ENCODE measurements around the gene ZNF740.
"Not testable (repeated sequence)": the region's sequence is repeated elsewhere in the genome, so short reads cannot be mapped to it uniquely, and the experiment has no call there.

Gene ZNF740

DNA sequence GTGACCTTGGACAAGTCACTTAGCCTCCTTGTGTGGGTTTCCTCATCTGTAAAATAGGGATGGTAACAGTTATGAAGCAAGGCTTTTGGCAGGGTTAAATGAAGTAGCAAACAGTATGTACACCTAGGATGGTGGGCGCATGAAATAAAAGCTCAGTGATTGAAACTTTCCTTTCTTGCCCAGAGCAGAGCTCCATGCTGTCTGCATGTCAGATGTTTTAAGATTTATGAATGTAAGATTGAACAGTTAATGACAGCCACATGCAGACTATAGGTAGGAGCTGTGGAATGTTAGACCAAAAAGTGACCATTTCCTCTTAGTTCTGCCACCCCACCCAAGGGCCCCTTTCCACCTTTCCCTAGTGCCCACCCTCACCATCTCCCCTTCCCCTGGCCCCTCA is 14.5 kb downstream of the ZNF740 start:
- DNase-seq (ENCODE audit: low read depth in 2 of 2), result no peak

DNA sequence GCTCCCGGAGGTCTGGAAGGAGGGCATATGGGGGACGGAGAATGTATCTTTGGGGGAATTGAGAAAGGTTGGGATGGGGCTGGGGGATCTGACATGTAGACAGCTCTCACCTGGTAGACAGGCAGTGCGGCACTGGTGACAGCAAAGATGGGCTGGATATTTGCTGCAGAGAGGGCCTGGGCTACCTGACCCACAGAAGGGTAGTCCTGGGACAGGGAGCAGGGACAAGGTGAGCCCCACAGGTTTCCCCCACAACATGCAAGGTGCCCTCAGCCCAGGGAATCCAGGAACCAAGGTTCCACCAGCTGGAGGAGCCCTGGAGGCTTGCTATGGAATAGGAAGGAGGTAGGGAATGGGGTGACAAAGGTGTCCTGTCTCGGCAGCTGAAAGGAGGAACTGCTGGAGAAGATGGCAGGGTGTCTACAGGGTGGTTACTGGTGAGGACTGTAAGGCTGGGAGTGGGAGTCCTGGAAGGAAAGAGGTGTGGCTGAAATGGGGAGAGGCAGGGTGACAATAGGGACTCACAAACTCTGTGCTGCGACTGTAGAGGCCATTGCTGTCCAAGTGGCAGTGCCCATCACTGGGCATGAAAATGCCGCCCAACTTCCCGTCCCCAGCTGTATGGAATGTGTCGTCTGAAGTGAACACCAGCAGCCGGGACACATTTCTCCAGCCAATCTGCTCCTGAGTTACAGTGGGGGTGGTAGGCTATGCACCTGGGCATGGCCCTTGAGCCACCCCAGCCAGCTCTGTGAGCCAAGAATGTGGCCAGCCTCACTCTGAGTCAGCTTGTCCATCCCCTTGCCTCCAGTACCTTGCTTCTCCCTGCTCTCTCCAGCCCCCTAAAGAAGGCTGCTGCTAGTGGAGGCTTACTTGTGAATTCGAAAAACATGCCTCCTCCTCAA is 15.2 kb downstream of the ZNF740 start:
- DNase-seq (ENCODE audit: low read depth in 2 of 2), result no peak

DNA sequence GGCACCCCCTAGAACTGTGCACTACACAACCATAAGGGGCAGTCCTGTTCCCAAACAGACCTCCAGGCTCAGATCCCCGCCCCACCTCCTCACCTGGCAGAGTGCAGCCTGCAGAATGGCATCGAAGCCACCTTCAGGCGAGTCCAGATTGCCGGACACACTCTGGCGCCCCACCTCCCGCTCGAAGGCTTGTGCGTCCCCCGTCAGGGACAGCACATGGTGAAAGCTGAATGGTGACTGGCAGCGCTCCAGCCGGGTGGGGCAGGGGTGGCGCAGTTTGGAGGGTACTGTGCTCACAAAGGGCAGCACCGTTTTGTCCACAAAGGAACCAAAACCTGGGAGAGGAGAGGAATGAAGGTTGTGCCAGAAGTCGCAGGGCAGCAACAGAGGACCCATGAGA is 16.0 kb downstream of the ZNF740 start:
- no peak for DNase-seq (ENCODE audit: low read depth in 2 of 2)

DNA sequence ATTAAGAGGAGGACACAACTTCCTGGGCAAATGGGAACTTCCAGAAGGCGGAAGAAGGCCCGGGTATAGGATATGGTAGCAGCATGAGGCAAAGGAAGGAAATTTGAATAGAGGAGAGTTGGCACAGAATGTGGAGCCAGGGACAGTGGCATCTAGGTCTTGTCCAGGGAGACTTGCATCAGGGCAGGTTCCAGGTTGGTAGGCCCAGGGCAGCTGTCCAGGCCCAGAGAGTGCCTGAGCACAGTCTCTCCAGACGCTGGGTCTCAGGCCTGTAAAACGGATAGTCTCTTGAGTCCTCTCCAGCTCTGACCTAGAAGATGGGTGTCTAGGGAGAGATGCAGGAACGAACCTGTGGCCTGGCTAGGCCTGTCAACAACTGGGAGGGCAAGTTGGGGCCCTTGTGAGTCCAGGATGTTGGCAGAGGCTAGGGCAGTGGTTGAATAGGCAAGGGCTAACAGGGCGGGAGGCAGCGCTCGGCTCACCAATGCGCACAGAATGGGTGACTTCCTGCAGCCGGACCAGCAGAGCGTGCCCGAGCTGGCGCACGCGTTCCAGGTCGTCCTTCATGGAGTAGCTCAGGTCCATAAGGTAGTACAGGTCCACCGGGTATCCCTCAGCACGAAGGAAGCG is 16.6 kb downstream of the ZNF740 start:
- no peak for DNase-seq (ENCODE audit: low read depth in 2 of 2)

DNA sequence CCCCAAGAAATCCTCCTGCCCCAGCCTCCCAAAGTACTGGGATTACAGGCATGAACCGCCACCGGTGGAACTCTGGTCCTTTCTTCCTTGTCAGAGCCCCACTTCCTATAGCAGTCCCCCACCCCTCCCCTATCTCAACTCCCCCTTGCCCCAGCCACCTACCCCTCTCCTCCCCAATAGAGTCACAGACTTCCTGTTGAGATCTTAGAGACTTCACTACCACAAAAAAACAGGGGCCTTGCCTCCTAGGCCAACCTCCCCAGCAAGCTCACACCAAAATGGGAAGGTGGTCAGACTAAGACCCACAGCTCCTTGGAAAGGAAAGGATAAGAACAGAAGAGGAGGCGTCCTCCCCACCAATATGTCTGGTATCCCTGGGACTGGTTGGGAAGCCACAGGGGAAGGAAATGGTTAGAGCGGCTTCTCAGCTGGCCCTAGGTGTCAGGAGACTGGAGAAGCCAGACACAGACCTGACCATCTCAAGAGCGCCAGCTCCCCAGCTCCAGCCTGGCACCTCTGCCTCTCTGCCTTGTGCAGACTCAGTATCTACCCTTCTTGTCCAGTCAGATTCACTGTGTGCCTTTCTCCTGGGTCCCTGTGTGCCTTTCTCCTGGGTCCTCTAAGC is 18.1 kb downstream of the ZNF740 start:
- DNase-seq (ENCODE audit: low read depth in 2 of 2), result no peak

DNA sequence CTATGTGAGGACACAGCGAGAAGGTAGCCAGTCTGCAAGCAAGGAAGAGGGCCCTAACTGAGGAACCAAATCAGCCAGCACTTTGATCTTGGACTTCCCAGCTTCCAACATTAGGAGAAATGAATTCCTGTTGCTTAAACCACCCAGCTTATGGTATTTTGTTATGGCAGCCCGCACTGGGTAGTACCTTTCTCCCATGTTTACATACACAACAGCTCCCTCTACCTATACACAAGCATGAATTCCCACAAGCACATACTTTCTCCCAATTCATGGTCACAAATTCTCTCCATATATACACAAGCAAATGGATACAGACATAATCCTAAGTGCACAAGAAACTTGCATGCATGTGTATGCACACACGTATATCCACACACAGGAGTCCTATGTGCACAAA is 19.2 kb downstream of the ZNF740 start:
- DNase-seq (ENCODE audit: low read depth in 2 of 2), result no peak

DNA sequence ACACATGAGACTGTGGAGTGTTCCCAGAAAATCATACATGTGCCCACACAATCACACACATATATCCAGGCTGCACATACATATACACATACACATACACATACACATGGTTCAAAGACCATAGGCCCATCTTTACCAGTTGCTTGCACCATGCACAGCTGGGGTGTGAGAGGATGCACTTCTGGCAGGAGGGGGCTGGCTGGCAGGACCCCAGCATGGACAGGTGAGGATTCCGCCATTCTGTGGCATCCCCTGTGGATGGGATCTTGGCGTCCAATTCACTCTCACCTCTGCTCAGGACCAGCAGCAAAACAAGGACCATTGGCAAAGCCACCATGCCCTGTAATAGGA is 19.6 kb downstream of the ZNF740 start:
- DNase-seq (ENCODE audit: low read depth in 2 of 2), result no peak

DNA sequence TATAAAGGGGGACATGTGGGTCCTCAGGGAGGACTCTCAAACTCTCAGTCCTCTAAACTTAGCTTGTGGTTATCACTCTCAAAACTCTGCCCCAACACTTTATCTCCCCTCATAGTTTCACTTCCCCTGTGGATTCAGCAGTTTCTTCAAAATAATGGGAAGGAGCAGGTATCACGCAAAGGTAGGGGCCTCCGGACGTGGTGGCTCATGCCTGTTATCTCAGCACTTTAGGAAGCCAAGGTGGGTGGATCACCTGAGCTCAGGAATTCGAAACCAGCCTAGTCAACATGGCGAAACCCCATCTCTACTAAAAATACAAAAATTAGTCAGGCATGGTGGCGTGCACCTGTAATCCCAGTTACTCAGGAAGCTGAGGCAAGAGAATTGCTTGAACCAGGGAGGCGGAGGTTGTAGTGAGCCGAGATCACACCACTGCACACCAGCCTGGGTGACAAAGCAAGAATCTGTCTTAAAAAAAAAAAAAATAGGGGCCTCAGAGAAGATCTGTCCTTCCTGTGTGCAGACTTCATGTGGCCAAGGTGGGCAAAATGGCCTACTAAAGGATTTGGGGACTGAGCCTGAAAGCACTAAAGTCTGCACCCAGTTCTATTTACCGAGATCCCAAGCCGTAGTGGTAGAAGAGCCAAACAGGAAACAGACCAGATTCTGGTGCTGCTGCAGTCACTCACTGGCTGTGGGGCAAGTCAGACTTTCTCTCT is 20.1 kb downstream of the ZNF740 start:
- no peak for DNase-seq (ENCODE audit: low read depth in 2 of 2)

DNA sequence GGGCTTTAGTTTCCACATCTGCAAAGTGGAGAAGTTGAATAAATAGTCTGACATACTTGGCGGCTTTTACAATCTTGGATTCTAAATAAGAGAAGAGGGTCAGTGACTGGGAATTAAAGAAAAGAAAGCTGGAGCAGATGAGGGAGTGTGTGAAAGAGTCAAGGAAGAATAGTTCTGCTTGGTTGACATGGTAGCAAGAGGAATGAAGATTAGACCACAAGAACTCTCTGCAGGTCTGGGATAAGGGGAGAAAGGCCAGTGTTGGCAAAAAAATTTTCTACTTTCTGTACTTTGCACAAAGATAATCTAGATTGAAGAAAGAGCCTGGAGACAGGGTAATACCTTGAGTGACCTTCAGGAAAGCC is 20.6 kb downstream of the ZNF740 start:
- no peak for DNase-seq (ENCODE audit: low read depth in 2 of 2)

DNA sequence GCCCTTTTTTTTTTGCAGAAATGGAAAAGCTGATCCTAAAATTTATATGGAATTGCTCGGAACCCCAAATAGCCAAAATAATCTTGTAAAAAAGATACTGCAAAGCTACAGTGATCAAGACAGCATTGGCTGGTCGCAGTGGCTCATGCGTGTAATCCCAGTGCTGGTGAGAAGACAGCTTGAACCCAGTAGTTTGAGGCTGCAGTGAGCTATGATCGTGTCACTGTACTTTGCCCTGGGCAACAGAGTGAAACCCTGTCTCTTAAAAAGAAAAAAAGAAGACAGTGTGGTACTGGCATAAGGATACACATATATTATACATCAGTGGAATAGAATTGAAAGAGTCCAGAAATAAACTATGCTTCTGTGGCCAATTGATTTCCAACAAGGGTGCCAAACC is 21.1 kb downstream of the ZNF740 start:
- no peak for DNase-seq (ENCODE audit: low read depth in 2 of 2)

DNA sequence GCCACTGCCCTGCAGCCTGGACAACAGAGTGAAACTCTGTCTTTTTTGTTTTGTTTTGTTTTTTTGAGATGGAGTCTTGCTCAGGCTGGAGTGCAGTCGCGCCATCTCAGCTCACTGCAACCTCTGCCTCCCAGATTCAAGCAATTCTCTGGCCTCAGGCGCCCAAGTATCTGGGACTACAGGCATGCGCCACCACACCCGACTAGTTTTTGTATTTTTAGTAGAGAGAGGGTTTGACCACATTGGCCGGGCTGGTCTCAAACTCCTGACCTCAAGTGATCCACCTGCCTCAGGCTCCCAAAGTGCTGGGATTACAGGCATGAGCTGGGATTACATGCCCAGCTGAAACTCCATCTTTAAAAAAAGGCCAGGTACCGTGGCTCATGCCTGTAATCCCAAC is 21.8 kb downstream of the ZNF740 start:
- DNase-seq (ENCODE audit: low read depth in 2 of 2), result not testable (repeated sequence)

DNA sequence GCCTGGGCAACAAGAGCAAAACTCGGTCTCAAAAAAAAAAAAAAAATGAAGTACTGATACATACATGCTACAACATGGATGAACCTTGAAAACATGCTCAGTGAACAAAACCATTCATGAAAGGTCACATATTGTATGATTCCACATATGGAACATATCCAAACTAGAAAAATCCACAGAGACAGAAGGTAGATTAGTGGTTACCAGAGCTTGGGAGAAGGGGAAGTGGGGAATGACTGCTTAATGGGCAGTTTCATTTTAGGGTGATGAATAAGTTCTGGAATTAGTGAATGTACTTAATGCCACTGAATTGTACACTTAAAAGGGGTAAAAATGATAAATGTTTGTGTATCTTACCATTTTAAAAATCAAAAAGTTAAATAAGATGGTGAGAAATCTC is 23.8 kb downstream of the ZNF740 start:
- DNase-seq (ENCODE audit: low read depth in 2 of 2), result no peak

DNA sequence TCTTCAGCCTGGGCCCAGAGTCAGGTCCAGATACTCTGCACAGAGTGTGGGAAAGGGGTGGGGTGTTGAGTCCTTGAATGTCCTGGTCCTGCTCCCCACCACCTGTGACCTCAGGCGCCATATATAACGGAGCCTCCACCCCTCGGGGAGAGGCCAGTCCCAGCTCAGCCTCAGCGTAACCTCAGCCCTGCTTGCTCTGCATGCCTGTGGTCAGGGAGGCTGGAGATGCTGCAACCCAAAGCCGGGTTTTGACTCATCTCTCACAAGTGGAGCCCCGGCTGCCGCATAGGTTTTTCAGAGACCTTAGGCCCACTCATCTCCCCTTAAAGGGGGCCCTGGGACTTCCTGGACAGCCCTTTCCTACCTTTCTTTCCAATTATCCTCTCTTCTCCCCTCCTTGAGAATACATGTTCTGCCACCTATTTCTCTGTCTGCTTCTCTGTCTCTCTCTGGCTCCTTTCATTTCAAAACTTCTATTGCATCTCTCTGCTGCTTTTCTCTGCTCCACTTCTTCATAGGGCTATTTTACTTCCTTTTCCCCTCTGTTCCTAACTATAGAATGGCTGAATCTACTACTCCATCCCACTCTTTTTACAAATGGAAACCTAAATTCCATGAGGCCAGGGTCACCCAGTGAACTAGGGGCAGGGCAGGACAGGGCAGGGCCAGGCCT is 25.4 kb downstream of the ZNF740 start:
- peak; percentile 34 to 39 for DNase-seq (ENCODE audit: low read depth in 2 of 2)

DNA sequence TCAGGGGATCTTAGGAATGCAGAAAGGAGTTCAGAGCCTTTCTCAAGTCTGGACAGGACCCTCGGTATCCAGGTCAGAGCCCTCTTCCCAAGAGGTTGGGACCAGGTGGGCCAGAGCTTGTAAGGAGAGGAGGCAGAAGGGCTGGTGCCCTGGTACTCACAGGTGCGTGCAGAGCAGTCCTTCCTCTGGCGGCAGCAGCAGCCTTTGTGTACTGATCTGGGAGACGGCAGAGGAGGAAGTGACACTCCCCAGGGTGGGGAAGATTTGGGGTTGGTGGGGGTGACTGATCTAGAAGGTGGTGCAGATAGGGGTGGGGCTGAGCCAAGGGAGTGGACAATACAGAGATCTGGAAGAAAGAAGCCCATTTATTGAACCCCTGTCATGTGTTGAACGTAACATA is 26.5 kb downstream of the ZNF740 start, which contains the start of gene ITGB7:
Gene ITGB7, minus strand, starts transcription at position 210 of the 400 bp plus-strand sequence. CDS start 6,808 bp downstream, outside the sequence.
- no peak for DNase-seq (ENCODE audit: low read depth in 2 of 2)

DNA sequence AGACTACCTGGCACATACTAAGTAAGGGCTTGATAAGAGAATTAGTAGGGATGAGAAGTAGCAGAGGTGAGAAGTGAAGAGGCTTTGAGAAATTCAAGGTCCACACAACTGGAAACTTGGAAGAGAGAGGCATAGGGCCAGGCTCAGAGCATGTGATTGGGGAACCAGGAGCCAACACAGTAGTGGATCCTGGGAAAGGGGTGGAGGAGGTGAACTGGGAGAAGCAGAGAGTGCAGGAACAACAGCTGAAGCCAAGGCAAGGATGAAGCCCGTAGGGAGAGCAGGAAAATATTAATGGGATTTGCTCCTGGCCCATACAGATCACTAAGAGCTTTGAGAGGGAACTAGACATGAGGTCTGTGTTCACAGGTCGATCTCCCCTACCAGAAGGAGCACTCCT is 27.9 kb downstream of the ZNF740 start:
- DNase-seq (ENCODE audit: low read depth in 2 of 2), result no peak

DNA sequence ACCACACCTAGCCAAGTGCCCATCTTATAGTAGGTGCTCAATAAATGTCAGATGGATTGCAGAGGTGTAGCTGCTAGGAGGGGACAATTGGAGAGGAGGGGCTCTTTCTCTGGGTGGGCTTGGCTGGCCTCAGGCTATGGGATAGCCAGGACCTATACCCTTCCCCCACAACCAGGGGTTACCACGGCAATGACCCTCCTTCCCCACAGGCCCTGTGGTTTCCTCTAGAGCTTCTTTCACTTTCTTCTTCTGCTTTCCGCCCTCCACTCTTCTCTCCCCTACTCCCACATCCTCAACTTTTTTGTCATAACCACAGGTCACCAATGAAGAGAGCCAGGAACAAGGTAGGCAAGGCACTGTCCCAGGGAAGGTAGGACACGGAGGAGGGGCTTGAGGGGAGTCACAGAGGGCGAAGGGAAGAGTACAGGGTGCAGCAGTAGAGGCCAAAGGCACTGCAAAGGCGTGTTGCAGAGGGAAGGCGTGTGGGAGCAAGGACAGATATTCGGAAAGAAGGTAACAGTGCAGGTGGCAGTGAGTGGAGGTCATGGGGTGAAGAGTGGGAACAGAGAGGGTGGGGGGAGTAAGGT is 28.4 kb downstream of the ZNF740 start:
- no peak for DNase-seq (ENCODE audit: low read depth in 2 of 2)

DNA sequence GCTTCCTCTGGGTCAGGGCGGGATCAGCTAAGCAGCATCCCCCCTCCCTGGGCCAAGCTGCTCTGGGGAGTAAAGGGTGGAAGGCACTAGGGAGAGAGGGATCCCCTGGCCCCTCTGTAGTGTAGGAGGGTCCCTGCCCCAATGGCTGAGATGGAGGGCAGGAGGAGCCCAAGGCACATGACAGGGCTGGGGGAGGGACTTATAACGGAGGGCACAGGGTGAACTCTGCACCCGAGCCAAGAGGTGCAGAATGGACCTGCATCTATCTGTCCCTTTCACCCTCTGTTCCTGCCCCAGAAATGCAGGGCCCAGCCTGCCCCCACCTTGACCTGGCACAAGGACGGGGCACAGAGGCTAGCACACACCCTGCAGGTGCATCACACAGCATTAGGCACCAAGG is 30.3 kb downstream of the ZNF740 start:
- DNase-seq (ENCODE audit: low read depth in 2 of 2), result no peak

DNA sequence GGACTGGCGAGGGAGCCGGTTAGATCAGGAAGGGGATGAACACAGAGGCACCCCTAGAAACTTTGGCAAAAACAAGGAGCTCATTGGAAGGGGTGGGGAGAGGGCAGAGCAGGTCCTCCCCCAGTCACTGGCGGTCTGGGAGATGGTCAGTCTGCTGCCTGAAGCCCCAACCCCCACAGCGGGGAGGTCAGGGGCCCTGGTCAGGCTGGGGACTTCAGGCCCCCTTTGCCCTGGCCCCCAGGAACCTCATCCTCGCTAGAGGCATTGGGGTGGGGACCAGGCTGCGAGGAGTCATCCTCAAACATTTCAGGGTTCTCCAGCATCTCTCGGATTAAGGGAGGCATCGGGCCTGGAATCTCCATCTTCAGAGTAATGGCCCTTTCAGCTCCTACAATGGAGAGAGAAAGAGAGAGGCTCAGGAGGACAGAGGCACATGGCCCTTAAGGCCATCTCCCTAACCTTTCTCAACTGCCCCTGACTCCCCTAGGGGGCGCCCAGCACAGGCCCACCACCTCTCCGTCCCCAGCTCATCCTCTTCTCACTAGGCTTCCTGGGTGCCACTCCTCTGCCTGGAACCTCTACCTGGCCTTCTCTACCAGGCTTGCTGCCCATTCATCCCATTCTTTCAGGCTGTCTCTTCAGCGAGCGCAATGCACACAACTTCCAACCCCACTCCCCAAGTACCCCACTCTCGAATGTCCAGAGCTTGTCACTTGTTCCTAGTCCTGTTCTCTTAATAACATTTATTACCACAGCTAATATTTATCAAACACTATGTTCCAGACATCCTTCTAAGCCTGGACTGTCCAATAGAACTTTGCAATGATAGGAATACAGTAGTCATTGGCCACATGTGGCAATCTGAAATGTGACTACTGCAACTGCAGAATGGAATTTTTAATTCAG is 31.2 kb downstream of the ZNF740 start:
- no peak for DNase-seq (ENCODE audit: low read depth in 2 of 2)

DNA sequence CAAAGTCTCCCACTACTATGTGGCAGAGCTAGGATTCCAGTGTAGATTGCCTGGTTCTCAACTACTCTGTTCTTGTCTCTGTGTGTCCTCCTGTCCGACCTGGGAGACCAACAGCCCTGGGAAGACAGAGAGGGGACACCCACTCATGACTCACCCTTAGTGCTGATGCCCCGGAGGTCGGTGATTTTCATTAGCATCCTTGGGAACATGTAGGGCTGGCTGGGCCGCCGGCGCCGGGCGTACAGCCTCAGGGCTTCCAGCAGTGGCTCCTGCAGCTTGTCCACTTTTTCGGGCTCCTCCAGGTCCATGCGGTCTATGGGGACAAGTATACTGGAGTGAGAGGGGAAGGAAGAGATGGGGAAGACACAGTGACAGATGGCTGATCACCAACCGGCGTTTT is 32.4 kb downstream of the ZNF740 start:
- no peak for DNase-seq (ENCODE audit: low read depth in 2 of 2)

DNA sequence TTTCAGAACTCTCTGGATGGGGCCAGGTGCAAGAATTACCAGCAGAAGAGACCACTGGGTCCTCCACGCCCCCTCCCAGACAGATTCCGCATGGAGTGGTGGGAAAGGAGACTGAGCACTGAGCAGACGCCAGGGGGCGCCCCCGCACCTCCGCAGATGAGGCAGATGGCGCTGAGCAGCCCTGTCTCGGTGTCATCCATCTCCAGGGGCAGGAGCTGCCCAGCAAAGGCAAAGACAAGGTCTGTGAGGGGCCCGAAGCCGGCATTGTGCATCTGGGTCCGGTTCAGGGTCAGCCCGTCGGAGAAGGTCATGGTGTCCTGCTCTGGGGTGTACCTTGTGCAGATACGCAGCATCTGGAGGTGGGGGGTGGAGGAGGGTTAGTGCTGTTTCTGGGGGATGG is 32.8 kb downstream of the ZNF740 start:
- peak; percentile 57 to 69 for DNase-seq (ENCODE audit: low read depth in 2 of 2)
